ENCODE results near the gene EWSR1.
"Not testable (repeated sequence)": the region's sequence is repeated elsewhere in the genome, so short reads cannot be mapped to it uniquely, and the experiment has no call there.

EWSR1 gene

GRCh38 chr22:29247891-29248290, 20.2 kb upstream of the EWSR1 start:
- not testable (repeated sequence) for DNase-seq (ENCODE audit: extremely low read depth in 1 of 2, low read depth in 1 of 2)

GRCh38 chr22:29251265-29251664, 16.8 kb upstream of the EWSR1 start:
- DNase-seq (ENCODE audit: extremely low read depth in 1 of 2, low read depth in 1 of 2), result no peak

GRCh38 chr22:29251981-29252911, 15.8 kb upstream of the EWSR1 start:
- DNase-seq (ENCODE audit: extremely low read depth in 1 of 2, low read depth in 1 of 2), result no peak

- no peak for DNase-seq (ENCODE audit: extremely low read depth in 1 of 2, low read depth in 1 of 2)
Observed at GRCh38 chr22:29253561-29254285, 14.3 kb upstream of the EWSR1 start.

- no peak for DNase-seq (ENCODE audit: extremely low read depth in 1 of 2, low read depth in 1 of 2)
Observed at GRCh38 chr22:29254286-29254660, 13.8 kb upstream of the EWSR1 start.

- no peak for DNase-seq (ENCODE audit: extremely low read depth in 1 of 2, low read depth in 1 of 2)
Observed at GRCh38 chr22:29255064-29255621, 12.9 kb upstream of the EWSR1 start.

GRCh38 chr22:29256606-29257325, 11.3 kb upstream of the EWSR1 start:
- no peak for DNase-seq (ENCODE audit: extremely low read depth in 1 of 2, low read depth in 1 of 2)

GRCh38 chr22:29257751-29258181, 10.3 kb upstream of the EWSR1 start:
- no peak for DNase-seq (ENCODE audit: extremely low read depth in 1 of 2, low read depth in 1 of 2)

GRCh38 chr22:29258407-29259252, 9.4 kb upstream of the EWSR1 start:
- no peak for DNase-seq (ENCODE audit: extremely low read depth in 1 of 2, low read depth in 1 of 2)

GRCh38 chr22:29259253-29259899, 8.7 kb upstream of the EWSR1 start:
- DNase-seq (ENCODE audit: extremely low read depth in 1 of 2, low read depth in 1 of 2), result no peak

- DNase-seq (ENCODE audit: extremely low read depth in 1 of 2, low read depth in 1 of 2), result no peak
Observed at GRCh38 chr22:29260031-29260560, 8.0 kb upstream of the EWSR1 start.

- no peak for DNase-seq (ENCODE audit: extremely low read depth in 1 of 2, low read depth in 1 of 2)
Observed at GRCh38 chr22:29260601-29261315, 7.3 kb upstream of the EWSR1 start.

- no peak for DNase-seq (ENCODE audit: extremely low read depth in 1 of 2, low read depth in 1 of 2)
Observed at GRCh38 chr22:29263791-29264276, 4.2 kb upstream of the EWSR1 start.

- DNase-seq (ENCODE audit: extremely low read depth in 1 of 2, low read depth in 1 of 2), result no peak
Observed at GRCh38 chr22:29265305-29265704, 2.8 kb upstream of the EWSR1 start.

GRCh38 chr22:29265929-29266328, 2.1 kb upstream of the EWSR1 start:
- DNase-seq (ENCODE audit: extremely low read depth in 1 of 2, low read depth in 1 of 2), result no peak

- no peak for DNase-seq (ENCODE audit: extremely low read depth in 1 of 2, low read depth in 1 of 2)
Observed at GRCh38 chr22:29266564-29267461, 1.3 kb upstream of the EWSR1 start.

- DNase-seq (ENCODE audit: extremely low read depth in 1 of 2, low read depth in 1 of 2), result no peak
Observed at GRCh38 chr22:29267462-29267857, 608 bp upstream of the EWSR1 start.
